ENCODE data around the gene TSSC4. TPM values are rescaled to one million over a fixed set of nuclear protein-coding genes. Genes with fewer than 3 reads are reported as not detected.

TSSC4 gene
- total RNA-seq, 1 experiment from 2014 or later = 47.1 TPM

- Histone ChIP-seq H3K36me3 (ENCODE audit: control insufficient read depth in 1 of 2, insufficient read depth in 2 of 2, low read length in 2 of 2) (no peaks in the 10 kb centered on the region), H3K79me2 (ENCODE audit: insufficient read depth, low read length) (no peaks in the 10 kb centered on the region), H3K9ac (ENCODE audit: low read length) (no peak overlapping the region), H3K9me3 (ENCODE audit: control insufficient read depth in 1 of 2, insufficient read depth in 1 of 2, low read depth in 1 of 2, low read length in 2 of 2) (no peaks in the 10 kb centered on the region), H3K4me2 (ENCODE audit: low read length) (no peak overlapping the region), H3K4me1 (ENCODE audit: control insufficient read depth in 1 of 2, insufficient read depth in 2 of 2, low read length in 2 of 2) (no peaks in the 10 kb centered on the region), H4K20me1 (ENCODE audit: insufficient read depth) (no peaks in the 10 kb centered on the region), H3K4me3 (replicated peaks in 1 of 2; ENCODE audit: low read depth in 1 of 2, low read length in 2 of 2) (no peak overlapping the region), H3K27ac (ENCODE audit: low read depth, low read length) (no peak overlapping the region), H3K27me3 (ENCODE audit: insufficient read depth, low read length) (0 out of 2 replicates have a peak, but pooled peaks cover 9% of the 10 kb centered on the region), H2AFZ (ENCODE audit: low read depth, low read length, poor library complexity, severe bottlenecking) (no peak overlapping the region), H3K9me2 (ENCODE audit: insufficient read depth) (no peaks in the 10 kb centered on the region)
- ChIA-PET RAD21 (ENCODE audit: low non-redundant PET in 1 of 2, low total read pairs in 2 of 2, uncharacterized antibody in 2 of 2, unreplicated experiment in 2 of 2) (no interaction called here), POLR2A (no interaction called here), CTCF (interaction anchor here (1.2 kb wide), 1 partner anchor 99 kb away, joined by 3 read pairs; no protein-coding TSS in a partner anchor)
- intact Hi-C loops (cut with micrococcal nuclease) = no loop called here
- no TSS peak for BruUV-seq (replicated peaks)
- DNase-seq (ENCODE audit: low read depth, low spot score) (no peak), ATAC-seq (no peak)
- TF ChIP-seq JUND (IDR thresholded peaks at IDR 0.05) (no peak), SP1 (IDR thresholded peaks at IDR 0.05; ENCODE audit: low read depth) (no peak), TCF7L2 (IDR thresholded peaks at IDR 0.05; ENCODE audit: borderline replicate concordance, extremely low read depth, insufficient read depth, insufficient read length) (no peak), POLR2A (IDR thresholded peaks at IDR 0.05; ENCODE audit: borderline replicate concordance, extremely low read depth, insufficient read depth, insufficient read length) (no peak), EGR1 (IDR thresholded peaks at IDR 0.05; ENCODE audit: low read depth) (no peak), SRF (IDR thresholded peaks at IDR 0.05; ENCODE audit: low read depth) (no peak), SIN3A (IDR thresholded peaks at IDR 0.05; ENCODE audit: low read depth) (no peak), CBX3 (IDR thresholded peaks at IDR 0.05; ENCODE audit: low read depth) (no peak), EZH2 (IDR thresholded peaks at IDR 0.05) (no peak), ATF3 (IDR thresholded peaks at IDR 0.05) (no peak), EZH2phosphoT487 (IDR thresholded peaks at IDR 0.05; ENCODE audit: borderline replicate concordance) (no peak), CTCF (IDR thresholded peaks at IDR 0.05 in 2 of 3, conservative IDR thresholded peaks at IDR 0.05 in 1 of 3; ENCODE audit: borderline replicate concordance in 1 of 3, insufficient read depth in 1 of 3, low read depth in 2 of 3, low read length in 2 of 3) (no peak)
- TF ChIP-seq, protein P1, sequence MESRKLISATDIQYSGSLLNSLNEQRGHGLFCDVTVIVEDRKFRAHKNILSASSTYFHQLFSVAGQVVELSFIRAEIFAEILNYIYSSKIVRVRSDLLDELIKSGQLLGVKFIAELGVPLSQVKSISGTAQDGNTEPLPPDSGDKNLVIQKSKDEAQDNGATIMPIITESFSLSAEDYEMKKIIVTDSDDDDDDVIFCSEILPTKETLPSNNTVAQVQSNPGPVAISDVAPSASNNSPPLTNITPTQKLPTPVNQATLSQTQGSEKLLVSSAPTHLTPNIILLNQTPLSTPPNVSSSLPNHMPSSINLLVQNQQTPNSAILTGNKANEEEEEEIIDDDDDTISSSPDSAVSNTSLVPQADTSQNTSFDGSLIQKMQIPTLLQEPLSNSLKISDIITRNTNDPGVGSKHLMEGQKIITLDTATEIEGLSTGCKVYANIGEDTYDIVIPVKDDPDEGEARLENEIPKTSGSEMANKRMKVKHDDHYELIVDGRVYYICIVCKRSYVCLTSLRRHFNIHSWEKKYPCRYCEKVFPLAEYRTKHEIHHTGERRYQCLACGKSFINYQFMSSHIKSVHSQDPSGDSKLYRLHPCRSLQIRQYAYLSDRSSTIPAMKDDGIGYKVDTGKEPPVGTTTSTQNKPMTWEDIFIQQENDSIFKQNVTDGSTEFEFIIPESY (IDR thresholded peaks at IDR 0.05; ENCODE audit: extremely low read depth, insufficient replicate concordance, low read length) = no peak
These were observed 34.9 kb downstream of the TSSC4 start for GRCh38 chr11:2435288-2436012.

Data from HCT116 (cell line).